HepG2 (cell line): Measurements from ENCODE around the gene TMEM236. TPM values are rescaled to one million over a fixed set of nuclear protein-coding genes. Genes with fewer than 3 reads are reported as not detected.

Experiments
- ATAC-seq: fragments of 200-7000 bp; cut with Tn5 transposase; 3 replicates; pipeline ENCODE4 v1.9.1; 2020; ENCODE audit warnings: mild to moderate bottlenecking, moderate library complexity
- BruUV-seq: library from RNA; stranded (reverse); fragments of 400-500 nt; replicated peaks from 2 replicates; lab custom pipeline; 2021; lab: Mats Ljungman, UMichigan
- CTCF ChIA-PET: fragments of 300-600 bp; formaldehyde crosslinking; extraction: SDS; loops from one replicate; lab custom pipeline; 2021; ENCODE audit warnings: low total read pairs, inconsistent platforms, low intra/inter-chr PET ratio; lab: Yijun Ruan, JAX
- POLR2A ChIA-PET: fragments of 350-600 bp; sonication (Branson Sonifier 250); formaldehyde crosslinking; loops from one replicate; lab custom pipeline; 2020; ENCODE audit warnings: antibody characterized with exemption, inconsistent platforms; lab: Yijun Ruan, JAX
- DNase-seq: peaks from one replicate; pipeline ENCODE4 v3.0.0-alpha.2; 2015; ENCODE audit warnings: low spot score
- FAIRE-seq: peaks from 3 replicates; lab custom pipeline; 2011; peaks lifted over from hg19 to GRCh38; lab: Jason Lieb, UNC
- H2AFZ ChIP-seq: one replicate; pipeline ENCODE4 v1.6.1; 2011; ENCODE audit warnings: low read length, inconsistent platforms
- H3K27ac ChIP-seq: fragments of 300-600 bp; 3 replicates; pipeline ENCODE4 v1.8.0; 2011; ENCODE audit warnings: mixed run types, mild to moderate bottlenecking, mixed read lengths, low read length, inconsistent platforms; ENCODE audit not compliant: insufficient read depth; ENCODE audit errors: extremely low read length
- H3K27me3 ChIP-seq, 2 experiments: fragments of 200-600 bp in 1 of 2; 2 replicates in 1 of 2; 3 replicates in 1 of 2; pipeline versions ENCODE4 v1.6.0 to v1.8.0; 2011; ENCODE audit warnings: low read length in 2 of 2, mild to moderate bottlenecking in 2 of 2, moderate library complexity in 2 of 2, inconsistent platforms in 1 of 2; ENCODE audit not compliant: insufficient read depth in 2 of 2, control insufficient read depth in 1 of 2
- H3K36me3 ChIP-seq, 2 experiments: fragments of 200-600 bp in 1 of 2; replicated peaks in 1 of 2; 2 replicates in 1 of 2; 3 replicates in 1 of 2; pipeline versions ENCODE4 v1.5.1 to v1.8.0; 2011; ENCODE audit warnings: low read length in 2 of 2, inconsistent platforms in 1 of 2; ENCODE audit not compliant: insufficient read depth in 2 of 2, control insufficient read depth in 1 of 2
- H3K4me1 ChIP-seq: 2 replicates; pipeline ENCODE4 v1.5.1; 2012; ENCODE audit warnings: low read length, inconsistent platforms; ENCODE audit not compliant: insufficient read depth
- H3K4me2 ChIP-seq: 2 replicates; pipeline ENCODE4 v1.6.0; 2011; ENCODE audit warnings: low read depth, low read length, inconsistent platforms
- H3K4me3 ChIP-seq, 3 experiments: fragments of 200-600 bp in 1 of 3; sonication (generic), shearing (Covaris generic) in 1 of 3; replicated peaks in 1 of 3; 2 replicates each; pipeline ENCODE4 v1.5.1; 2011 to 2016; ENCODE audit warnings: low read length in 3 of 3, inconsistent platforms in 2 of 3, low read depth in 2 of 3, mild to moderate bottlenecking in 2 of 3, control low read depth in 1 of 3, mixed read lengths in 1 of 3; ENCODE audit not compliant: insufficient read depth in 1 of 3
- H3K79me2 ChIP-seq: one replicate; pipeline ENCODE4 v1.6.1; 2011; ENCODE audit warnings: low read length, inconsistent platforms; ENCODE audit not compliant: insufficient read depth
- H3K9ac ChIP-seq: 2 replicates; pipeline ENCODE4 v1.6.0; 2011; ENCODE audit warnings: mild to moderate bottlenecking, low read depth, low read length, inconsistent platforms; ENCODE audit not compliant: insufficient read depth
- H3K9me3 ChIP-seq: 2 replicates; pipeline ENCODE4 v1.5.1; 2012; ENCODE audit warnings: mild to moderate bottlenecking, low read length
- H4K20me1 ChIP-seq: 2 replicates; pipeline ENCODE4 v1.6.0; 2011; ENCODE audit warnings: inconsistent platforms, mild to moderate bottlenecking, low read length, moderate library complexity; ENCODE audit not compliant: insufficient read depth
- ETV6 ChIP-seq: sonication (generic); formaldehyde crosslinking; conservative IDR thresholded peaks from 2 replicates; pipeline ENCODE4 v1.4.0; 2020; ENCODE audit warnings: missing genetic modification reagents
- FOXJ3 ChIP-seq: sonication (generic); formaldehyde crosslinking; IDR thresholded peaks from 2 replicates; pipeline ENCODE4 v1.4.0; 2020; ENCODE audit warnings: missing genetic modification reagents, mild to moderate bottlenecking, borderline replicate concordance
- RFXANK ChIP-seq: IDR thresholded peaks from 2 replicates; pipeline ENCODE4 v1.6.1; 2016
- UBTF ChIP-seq: sonication (generic); formaldehyde crosslinking; IDR thresholded peaks from 2 replicates; pipeline ENCODE4 v1.4.0; 2020; ENCODE audit warnings: mild to moderate bottlenecking, missing genetic modification reagents
- ZHX1 ChIP-seq: sonication (generic); formaldehyde crosslinking; IDR thresholded peaks from 2 replicates; pipeline ENCODE4 v1.8.1; 2022; ENCODE audit warnings: low read depth, mild to moderate bottlenecking, missing genetic modification reagents
- ZIK1 ChIP-seq: sonication (generic); formaldehyde crosslinking; IDR thresholded peaks from 2 replicates; pipeline ENCODE4 v1.5.0; 2020; ENCODE audit warnings: mild to moderate bottlenecking, low read depth, missing genetic modification reagents, borderline replicate concordance
- ZNF512 ChIP-seq: sonication (generic); formaldehyde crosslinking; IDR thresholded peaks from 2 replicates; pipeline ENCODE4 v1.4.0; 2020; ENCODE audit warnings: mild to moderate bottlenecking, missing genetic modification reagents
- in situ Hi-C: cut with HindIII; loops from 2 replicates; pipeline ENCODE4 v1.10.0; 2017; ENCODE audit warnings: low pct_unique_long_range_greater_than_20kb; ENCODE audit not compliant: extremely low pct_ligation_motif_present
- intact Hi-C: fragments of 100-400 bp; cut with micrococcal nuclease; formaldehyde crosslinking; loops from one replicate; pipeline ENCODE4 v1.10.0; 2022; ENCODE audit not compliant: unreplicated experiment
- polyA plus RNA-seq, 8 experiments: library from polyadenylated mRNA; depleted of rRNA in 3 of 8; stranded (reverse) in 7 of 8; unstranded in 1 of 8; fragments of >200 nt; fragmentation: Illumina TruSeq in 4 of 8; extraction: Trizol in 4 of 8; gene quantifications; 2 replicates each; pipeline versions ENCODE4 v1.2.1 to v1.2.3, GENCODE V29; 2011 to 2016; ENCODE audit warnings: low read depth in 4 of 8, missing spikeins in 1 of 8, mixed read lengths in 1 of 8; ENCODE audit not compliant: insufficient read depth in 1 of 8
- total RNA-seq, 5 experiments: library from RNA; depleted of rRNA; stranded (reverse); fragments of >200 nt; fragmentation: Illumina TruSeq; extraction: Trizol; gene quantifications; 2 replicates each; pipeline ENCODE4 v1.2.3, GENCODE V29; 2016; ENCODE audit warnings: low read depth in 1 of 5

The TMEM236 gene
- total and polyA plus RNA-seq, 2 of the 13 experiments (the other 11 are each of a cell fraction or from before 2014, with no cell fraction given): 0.04 to 0.08 TPM

- TF ChIP-seq UBTF (CRISPR knock-in tag): no peak
These were observed 6.2 kb downstream of the TMEM236 start (continued) for GRCh38 chr10:17758200-17758599.

GRCh38 chr10:17758896-17759295 lies 6.9 kb downstream of the TMEM236 start:
- intact Hi-C loops: no loop called here
- CTCF ChIA-PET: no interaction called here

More at GRCh38 chr10:17758896-17759295, 6.9 kb downstream of the TMEM236 start:
- Histone ChIP-seq H3K79me2 (no peaks in the 10 kb centered on the region), H3K9me3 (no peaks in the 10 kb centered on the region), H3K27ac (no peak overlapping the region), H3K4me2 (no peak overlapping the region), H2AFZ (no peak overlapping the region), H4K20me1 (no peaks in the 10 kb centered on the region), H3K27me3 (peaks cover 0 to 2% of the 10 kb centered on the region in 2 experiments; a peak in 2 of 5 replicates), H3K36me3 (no peaks in the 10 kb centered on the region), H3K9ac (no peak overlapping the region), H3K4me3 (no peak overlapping the region), H3K4me1 (peaks cover 14% of the 10 kb centered on the region)
- BruUV-seq: no TSS peak
- DNase-seq: no peak
- POLR2A ChIA-PET: no interaction called here
- no peak for ATAC-seq
- no peak for FAIRE-seq
- TF ChIP-seq RFXANK (no peak), ZIK1 (CRISPR knock-in tag) (no peak), ZNF512 (CRISPR knock-in tag) (no peak), ZHX1 (CRISPR knock-in tag) (no peak), FOXJ3 (CRISPR knock-in tag) (no peak), ETV6 (no peak)
- in situ Hi-C loops: no loop called here
